Stomach (tissue), 19 donors: ENCODE measurements around the gene CHRNB1. TPM values are rescaled to one million over a fixed set of nuclear protein-coding genes. Genes with fewer than 3 reads are reported as not detected.

Experiments used
- DNase-seq, 2 donors: peaks; one replicate each; pipeline versions ENCODE4 v3.0.0 to v3.0.0-alpha.2; 2013 to 2019
- H3K27ac ChIP-seq, 5 donors: fragments of 200-600 bp in 4 of 5; sonication (generic) in 4 of 5; one replicate each; pipeline ENCODE4 v1.5.1; 2013 to 2019; ENCODE audit warnings: mild to moderate bottlenecking in 1 of 5, moderate library complexity in 1 of 5
- H3K27me3 ChIP-seq, 3 donors: fragments of 200-600 bp; sonication (generic); one replicate each; pipeline ENCODE4 v1.5.1; 2017 to 2019; ENCODE audit warnings: mixed run types in 1 of 3
- H3K36me3 ChIP-seq, 4 donors: fragments of 200-600 bp; sonication (generic); 1 replicate in 3 of 4; 2 replicates in 1 of 4; pipeline ENCODE4 v1.5.1; 2016 to 2019
- H3K4me1 ChIP-seq, 4 donors: fragments of 200-600 bp; sonication (generic); one replicate each; pipeline ENCODE4 v1.5.1; 2016 to 2019
- H3K4me3 ChIP-seq, 4 donors: fragments of 200-600 bp; sonication (generic) in 3 of 4; one replicate each; pipeline ENCODE4 v1.5.1; 2016 to 2019; ENCODE audit warnings: mild to moderate bottlenecking in 1 of 4
- H3K9me3 ChIP-seq, 4 donors: fragments of 200-600 bp; sonication (generic); one replicate each; pipeline ENCODE4 v1.5.1; 2016 to 2019
- EP300 ChIP-seq: sonication (generic); formaldehyde crosslinking; IDR thresholded peaks from one replicate; pipeline ENCODE4 v1.6.1; 2017; ENCODE audit warnings: antibody characterized with exemption
- POLR2A ChIP-seq, 4 donors: fragments of 450-650 bp; IDR thresholded peaks; one replicate each; pipeline ENCODE4 v1.6.1; 2016; ENCODE audit warnings: antibody characterized with exemption in 4 of 4, control low read depth in 2 of 4, mild to moderate bottlenecking in 1 of 4, moderate library complexity in 1 of 4
- POLR2AphosphoS5 ChIP-seq, 3 donors: sonication (generic); formaldehyde crosslinking; IDR thresholded peaks; one replicate each; pipeline ENCODE4 v1.6.1; 2016; ENCODE audit warnings: antibody characterized with exemption in 3 of 3
- WGBS, 5 donors: extraction: QIAGEN DNeasy Blood & Tissue Kit in 3 of 5; methylation state at CpG; one replicate each; pipeline versions ENCODE4 v1.1.5 to v1.1.7; 2013 to 2018; 5-methylcytosine and 5-hydroxymethylcytosine counted together
- intact Hi-C: fragments of 100-400 bp; cut with DNase I; formaldehyde crosslinking; loops from one replicate; pipeline ENCODE4 v1.15.1; 2023; ENCODE audit warnings: low total_unique reads
- long read RNA-seq, 10 donors: transcript quantifications; one replicate each; lab custom pipeline, GENCODE V29; 2026
- polyA plus RNA-seq, 3 donors: library from polyadenylated mRNA; stranded (reverse); fragments of 200-250 nt; gene quantifications; one replicate each; pipeline ENCODE4 v1.2.3, GENCODE V29; 2013
- total RNA-seq, 5 donors: library from RNA; depleted of rRNA; stranded (reverse); fragments of >200 nt; gene quantifications; one replicate each; pipeline versions ENCODE4 v1.1.0 to v1.2.3, GENCODE V29; 2014 to 2016
- TF ChIP-seq, protein P1 (sequence below), 7 experiments: fragments of 450-650 bp in 4 of 7; fragments of 200-600 bp in 3 of 7; sonication (generic) in 3 of 7; IDR thresholded peaks; one replicate each; pipeline ENCODE4 v1.5.1; 2016 to 2019; ENCODE audit warnings: antibody characterized with exemption in 7 of 7, control low read depth in 2 of 7, mild to moderate bottlenecking in 1 of 7
- donor health status: healthy with polysubstance abuse.
- donor health status: Bipolar disorder and iron deficiency.
- donor health status: healthy.

The CHRNB1 gene, protein sequence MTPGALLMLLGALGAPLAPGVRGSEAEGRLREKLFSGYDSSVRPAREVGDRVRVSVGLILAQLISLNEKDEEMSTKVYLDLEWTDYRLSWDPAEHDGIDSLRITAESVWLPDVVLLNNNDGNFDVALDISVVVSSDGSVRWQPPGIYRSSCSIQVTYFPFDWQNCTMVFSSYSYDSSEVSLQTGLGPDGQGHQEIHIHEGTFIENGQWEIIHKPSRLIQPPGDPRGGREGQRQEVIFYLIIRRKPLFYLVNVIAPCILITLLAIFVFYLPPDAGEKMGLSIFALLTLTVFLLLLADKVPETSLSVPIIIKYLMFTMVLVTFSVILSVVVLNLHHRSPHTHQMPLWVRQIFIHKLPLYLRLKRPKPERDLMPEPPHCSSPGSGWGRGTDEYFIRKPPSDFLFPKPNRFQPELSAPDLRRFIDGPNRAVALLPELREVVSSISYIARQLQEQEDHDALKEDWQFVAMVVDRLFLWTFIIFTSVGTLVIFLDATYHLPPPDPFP
- total RNA-seq (1 to 10 TPM in 3 of 5 donors, not detected in 2; 1.8 to 6.4 (median 4.2) TPM), polyA plus RNA-seq (10 to 100 TPM in 2 of 3 donors, 1 to 10 TPM in 1; 9.2 to 12.0 (median 10.7) TPM)
- long read RNA-seq, donor 1, partial matches to known transcripts, result 0 of 3 reads
- long read RNA-seq, donor 1, other reads (novel, unspliced or antisense), result 0 of 3 reads
- long read RNA-seq, donor 2, partial matches to known transcripts, result 0 of 1 reads
- long read RNA-seq, donor 2, other reads (novel, unspliced or antisense), result 0 of 1 reads
- long read RNA-seq, donor 3, partial matches to known transcripts, result 0 of 2 reads
- long read RNA-seq, donor 3, other reads (novel, unspliced or antisense), result 0 of 2 reads
- long read RNA-seq, donor 4, partial matches to known transcripts, result 0 of 1 reads
- long read RNA-seq, donor 4, other reads (novel, unspliced or antisense), result 0 of 1 reads
- long read RNA-seq, donor 5, partial matches to known transcripts, result 0 of 2 reads
- long read RNA-seq, donor 5, other reads (novel, unspliced or antisense), result 0 of 2 reads
- long read RNA-seq, donor 6, transcript CHRNB1-207 (2 exons, 1,095 nt), result major isoform, 8 of 8 reads
- long read RNA-seq, donor 6, partial matches to known transcripts, result 0 of 8 reads
- long read RNA-seq, donor 6, other reads (novel, unspliced or antisense), result 0 of 8 reads
- long read RNA-seq, donor 7, partial matches to known transcripts, result 0 of 4 reads
- long read RNA-seq, donor 7, other reads (novel, unspliced or antisense), result 0 of 4 reads
- long read RNA-seq, donor 8, partial matches to known transcripts, result 0 of 2 reads
- long read RNA-seq, donor 8, other reads (novel, unspliced or antisense), result 0 of 2 reads
- long read RNA-seq, donor 9, partial matches to known transcripts, result 0 of 1 reads
- long read RNA-seq, donor 9, other reads (novel, unspliced or antisense), result 0 of 1 reads
- long read RNA-seq, donor 10, partial matches to known transcripts, result 0 of 1 reads
- long read RNA-seq, donor 10, other reads (novel, unspliced or antisense), result 0 of 1 reads

DNA sequence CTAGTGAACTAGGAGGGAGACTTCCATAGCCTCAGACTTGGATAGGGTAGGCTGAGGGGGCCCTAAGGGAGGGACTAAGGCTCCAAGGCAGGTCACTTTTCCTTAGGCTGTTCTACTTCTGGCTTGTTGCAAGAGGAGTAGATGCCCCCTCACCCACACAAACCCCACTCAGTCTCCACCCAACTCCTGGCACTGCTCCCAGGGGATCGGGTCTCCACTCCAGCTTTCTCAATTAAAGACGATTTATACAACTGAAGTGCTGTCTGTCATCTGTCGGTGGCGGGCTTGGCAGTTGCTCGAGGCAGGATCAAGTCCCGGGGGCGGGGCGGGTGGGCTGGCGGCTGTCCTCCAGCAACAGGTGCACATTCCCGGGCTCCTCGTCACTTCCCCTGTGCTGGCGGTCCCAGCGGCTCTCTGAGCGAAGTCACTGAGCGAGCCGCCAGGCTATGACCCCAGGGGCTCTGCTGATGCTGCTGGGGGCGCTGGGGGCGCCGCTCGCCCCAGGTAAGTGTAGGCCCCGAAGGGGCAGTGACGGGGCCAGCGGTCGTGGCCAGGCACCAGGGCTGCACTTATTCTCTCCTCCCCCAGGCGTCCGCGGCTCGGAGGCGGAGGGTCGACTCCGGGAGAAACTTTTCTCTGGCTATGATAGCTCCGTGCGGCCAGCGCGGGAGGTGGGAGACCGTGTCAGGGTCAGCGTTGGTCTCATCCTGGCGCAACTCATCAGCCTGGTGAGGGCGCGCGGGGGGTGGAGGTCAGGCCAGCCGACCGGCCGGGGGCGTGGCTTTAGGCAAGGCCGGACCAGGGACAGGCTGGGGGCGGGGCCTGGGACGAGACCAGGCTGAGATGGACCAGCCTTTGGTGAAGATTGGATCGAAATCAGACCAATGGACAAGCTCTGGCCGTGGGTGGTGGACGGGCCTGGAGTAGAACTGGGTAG lies at the start of gene CHRNB1:
CHRNB1 (plus strand) TSS at position 380 of the 937 bp plus-strand sequence; CDS start at position 447, 67 bp downstream.
- TF ChIP-seq EP300 (no peak), POLR2A (IDR thresholded peaks at IDR 0.05) (no peak), POLR2AphosphoS5 (IDR thresholded peaks at IDR 0.05) (no peak)
- TF ChIP-seq, protein P1, sequence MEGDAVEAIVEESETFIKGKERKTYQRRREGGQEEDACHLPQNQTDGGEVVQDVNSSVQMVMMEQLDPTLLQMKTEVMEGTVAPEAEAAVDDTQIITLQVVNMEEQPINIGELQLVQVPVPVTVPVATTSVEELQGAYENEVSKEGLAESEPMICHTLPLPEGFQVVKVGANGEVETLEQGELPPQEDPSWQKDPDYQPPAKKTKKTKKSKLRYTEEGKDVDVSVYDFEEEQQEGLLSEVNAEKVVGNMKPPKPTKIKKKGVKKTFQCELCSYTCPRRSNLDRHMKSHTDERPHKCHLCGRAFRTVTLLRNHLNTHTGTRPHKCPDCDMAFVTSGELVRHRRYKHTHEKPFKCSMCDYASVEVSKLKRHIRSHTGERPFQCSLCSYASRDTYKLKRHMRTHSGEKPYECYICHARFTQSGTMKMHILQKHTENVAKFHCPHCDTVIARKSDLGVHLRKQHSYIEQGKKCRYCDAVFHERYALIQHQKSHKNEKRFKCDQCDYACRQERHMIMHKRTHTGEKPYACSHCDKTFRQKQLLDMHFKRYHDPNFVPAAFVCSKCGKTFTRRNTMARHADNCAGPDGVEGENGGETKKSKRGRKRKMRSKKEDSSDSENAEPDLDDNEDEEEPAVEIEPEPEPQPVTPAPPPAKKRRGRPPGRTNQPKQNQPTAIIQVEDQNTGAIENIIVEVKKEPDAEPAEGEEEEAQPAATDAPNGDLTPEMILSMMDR (IDR thresholded peaks at IDR 0.05), result no peak
- intact Hi-C loops, result no loop called here
- Histone ChIP-seq H3K4me3 (peak within 1 kb of the TSS; percentile 23 to 48 (median 34)), H3K36me3 (no peaks in the 10 kb centered on the region), H3K4me1 (peaks cover 19 to 35% (median 31%) of the 10 kb centered on the region in 4 donors), H3K9me3 (no peaks in the 10 kb centered on the region), H3K27ac (no peak within 1 kb of the TSS), H3K27me3 (peaks cover 3 to 89% (median 44%) of the 10 kb centered on the region in 3 donors)
- peak; percentile 78 to 79 for DNase-seq
- WGBS, 5 donors, result 6 to 16% (median 10%) methylated on average over 30 to 51 of the region's 51 CpGs

DNA sequence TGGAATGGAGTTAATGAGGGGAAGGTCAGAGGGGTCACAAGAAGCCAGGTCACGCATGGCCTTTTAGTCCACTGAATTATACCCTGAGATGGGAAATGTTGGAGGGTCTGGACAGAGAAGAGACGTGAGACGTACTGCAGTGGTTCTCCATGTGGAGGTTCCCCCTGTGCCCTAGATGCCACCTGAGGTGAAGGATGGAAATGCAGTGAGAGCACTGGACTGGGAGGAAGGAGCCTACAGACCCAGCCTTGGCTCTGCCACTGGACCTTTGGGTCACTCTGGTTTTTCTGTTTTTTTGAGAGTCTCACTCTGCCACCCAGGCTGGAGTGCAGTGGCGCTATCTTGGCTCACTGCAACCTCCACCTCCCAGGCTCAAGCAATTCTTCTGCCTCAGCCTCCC lies 48.7 kb upstream of the CHRNB1 start:
- H3K27me3 ChIP-seq, result no peaks in the 10 kb centered on the region
- WGBS, 5 donors, result 82 to 93% (median 88%) methylated on average over 4 of the region's 4 CpGs
- DNase-seq, result peak in 1 of 2 donors; percentile 7
- peaks cover 0 to 13% (median 9%) of the 10 kb centered on the region in 4 donors for H3K36me3 ChIP-seq
- H3K4me3 ChIP-seq, result no peak overlapping the region
- H3K9me3 ChIP-seq, result no peaks in the 10 kb centered on the region
- TF ChIP-seq POLR2A (IDR thresholded peaks at IDR 0.05) (no peak), POLR2AphosphoS5 (IDR thresholded peaks at IDR 0.05) (no peak), EP300 (no peak)
- TF ChIP-seq, protein P1 (IDR thresholded peaks at IDR 0.05), result no peak
- peaks cover 18 to 29% (median 25%) of the 10 kb centered on the region in 4 donors for H3K4me1 ChIP-seq
- H3K27ac ChIP-seq, result no peak overlapping the region
- intact Hi-C loops, result no loop called here

DNA sequence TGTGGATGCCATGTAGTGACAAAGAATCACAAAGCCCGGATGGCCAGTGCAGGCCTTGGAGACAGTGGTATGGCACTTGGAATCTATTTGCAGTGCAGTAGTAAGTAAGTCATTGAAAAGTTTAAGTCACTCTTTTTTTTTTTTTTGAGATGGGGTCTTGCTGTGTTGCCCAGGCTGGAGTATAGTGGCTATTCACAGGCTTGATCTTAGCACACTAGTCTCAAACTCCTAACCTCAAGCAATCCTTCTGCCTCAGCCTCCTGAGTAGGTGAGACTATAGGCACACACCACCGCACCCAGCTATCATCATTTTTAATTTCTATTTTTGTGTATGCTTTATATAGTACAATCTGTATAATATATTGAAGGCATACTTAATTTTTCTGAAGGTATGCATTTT lies 46.2 kb upstream of the CHRNB1 start:
- no peak for DNase-seq
- Histone ChIP-seq H3K36me3 (no peaks in the 10 kb centered on the region), H3K9me3 (no peaks in the 10 kb centered on the region), H3K27me3 (no peaks in the 10 kb centered on the region), H3K4me1 (peaks cover 21 to 34% (median 33%) of the 10 kb centered on the region in 4 donors), H3K27ac (no peak overlapping the region), H3K4me3 (no peak overlapping the region)
- intact Hi-C loops, result no loop called here
- 80 to 91% (median 87%) methylated on average over 2 of the region's 2 CpGs for WGBS, 5 donors
- TF ChIP-seq, protein P1 (IDR thresholded peaks at IDR 0.05), result no peak
- TF ChIP-seq EP300 (no peak), POLR2A (IDR thresholded peaks at IDR 0.05) (no peak), POLR2AphosphoS5 (IDR thresholded peaks at IDR 0.05) (no peak)
